K562 (cell line): ENCODE results near the gene KCNJ14. TPM values are rescaled to one million over a fixed set of nuclear protein-coding genes. Genes with fewer than 3 reads are reported as not detected.

Experiments
- ATF2 ChIP-seq: sonication (generic); formaldehyde crosslinking; IDR thresholded peaks from 2 replicates; pipeline ENCODE4 v1.8.1; 2022; ENCODE audit warnings: missing genetic modification reagents
- CHD7 ChIP-seq: fragments of 200-600 bp; sonication (generic); IDR thresholded peaks from one replicate; pipeline ENCODE4 v1.6.1; 2012; ENCODE audit warnings: mild to moderate bottlenecking, low read depth, low read length, inconsistent platforms
- CREB3L1 ChIP-seq: fragments of 450-650 bp; IDR thresholded peaks from 2 replicates; pipeline ENCODE4 v1.6.1; 2014; ENCODE audit warnings: low read depth, mild to moderate bottlenecking, moderate library complexity, borderline replicate concordance
- DLX4 ChIP-seq: fragments of 250-450 bp; sonication (Bioruptor Pico); IDR thresholded peaks from 2 replicates; pipeline ENCODE4 v1.6.1; 2021; ENCODE audit warnings: mild to moderate bottlenecking
- EGR1 ChIP-seq: fragments of 450-650 bp; conservative IDR thresholded peaks from 2 replicates; pipeline ENCODE4 v1.6.1; 2017; ENCODE audit warnings: mild to moderate bottlenecking
- HIVEP1 ChIP-seq: fragments of 250-450 bp; sonication (Bioruptor Pico); IDR thresholded peaks from 2 replicates; pipeline ENCODE4 v1.4.0; 2020; ENCODE audit warnings: mild to moderate bottlenecking
- NCOA1 ChIP-seq: fragments of 450-650 bp; IDR thresholded peaks from 2 replicates; pipeline ENCODE4 v1.6.1; 2016; ENCODE audit warnings: low read depth
- NRF1 ChIP-seq, 2 experiments: fragments of 450-650 bp; IDR thresholded peaks in 1 of 2; conservative IDR thresholded peaks in 1 of 2; 2 replicates each; pipeline ENCODE4 v1.6.1; 2014; ENCODE audit warnings: mild to moderate bottlenecking in 2 of 2
- SRSF3 ChIP-seq: fragments of 200-400 bp; formaldehyde crosslinking; IDR thresholded peaks from 2 replicates; pipeline ENCODE4 v1.6.1; 2016; ENCODE audit warnings: mild to moderate bottlenecking, low read length, moderate library complexity; ENCODE audit not compliant: insufficient read depth
- TAF9B ChIP-seq: fragments of 450-650 bp; IDR thresholded peaks from 2 replicates; pipeline ENCODE4 v1.6.1; 2018; ENCODE audit warnings: mild to moderate bottlenecking; ENCODE audit not compliant: partially characterized antibody
- TCF7L2 ChIP-seq: fragments of 150-350 bp; IDR thresholded peaks from 2 replicates; pipeline ENCODE4 v1.6.1; 2016; ENCODE audit warnings: low read depth, mild to moderate bottlenecking, low read length, moderate library complexity
- U2AF2 ChIP-seq: fragments of 200-400 bp; formaldehyde crosslinking; optimal IDR thresholded peaks from 2 replicates; pipeline ENCODE3; 2017; ENCODE audit warnings: low read depth, mild to moderate bottlenecking, low read length
- ZNF23 ChIP-seq: fragments of 250-450 bp; sonication (Bioruptor Pico); IDR thresholded peaks from 2 replicates; pipeline ENCODE4 v1.4.0; 2020; ENCODE audit warnings: mild to moderate bottlenecking
- polyA plus RNA-seq, 8 experiments: library from polyadenylated mRNA; depleted of rRNA in 4 of 8; stranded (reverse) in 5 of 8; unstranded in 3 of 8; fragments of >200 nt; fragmentation: Nextera tagmentation in 2 of 8; fragmentation: Illumina TruSeq in 1 of 8; extraction: Ambion mirVana in 2 of 8; extraction: Trizol in 1 of 8; gene quantifications; 2 replicates each; pipeline versions ENCODE4 v1.2.1 to v1.2.3, GENCODE V29; 2011 to 2014; ENCODE audit warnings: inconsistent platforms in 1 of 8, missing spikeins in 1 of 8
- total RNA-seq, 7 experiments: library from RNA; depleted of rRNA in 6 of 7; stranded (reverse); fragments of >200 nt in 6 of 7; fragmentation: Illumina TruSeq in 2 of 7; extraction: Trizol in 2 of 7; gene quantifications; 2 replicates each; pipeline versions ENCODE4 v1.2.1 to v1.2.3, GENCODE V29; 2011 to 2021; ENCODE audit warnings: low replicate concordance in 1 of 7

KCNJ14 gene
- total and polyA plus RNA-seq, 9 of the 15 experiments (the other 6 are each of a cell fraction or from before 2014, with no cell fraction given) = 0.15 to 1.6 (median 0.49) TPM

GRCh38 chr19:48492925-48493717, 37.7 kb downstream of the KCNJ14 start (continued):
- TF ChIP-seq CHD7 = no peak
- no peak for TF ChIP-seq NCOA1
- no peak for TF ChIP-seq TCF7L2
- peak; percentile 52; the same call in 1 of the 2 replicates for TF ChIP-seq EGR1
- no peak for TF ChIP-seq SRSF3
- TF ChIP-seq DLX4 = no peak
- TF ChIP-seq TAF9B = no peak
- TF ChIP-seq U2AF2 = no peak
- no peak for TF ChIP-seq ATF2 (CRISPR knock-in tag)
- peak; percentile 20 to 62; a peak in 3 of 4 replicates for TF ChIP-seq NRF1 (conservative IDR thresholded peaks at IDR 0.05 in 1 of 2, IDR thresholded peaks at IDR 0.05 in 1 of 2)
- no peak for TF ChIP-seq CREB3L1
- no peak for TF ChIP-seq ZNF23 (CRISPR knock-in tag)
- no peak for TF ChIP-seq HIVEP1 (CRISPR knock-in tag)
